GM12878 (cell line): ENCODE data around the gene N4BP2. TPM values are rescaled to one million over a fixed set of nuclear protein-coding genes. Genes with fewer than 3 reads are reported as not detected.

Source experiments
- BACH1 ChIP-seq: fragments of 450-650 bp; IDR thresholded peaks from 2 replicates; pipeline ENCODE4 v1.6.1; 2017; ENCODE audit warnings: mild to moderate bottlenecking, borderline replicate concordance
- BCL11A ChIP-seq: IDR thresholded peaks from 2 replicates; pipeline ENCODE4 v1.6.1; 2011; ENCODE audit warnings: low read depth, low read length
- CREM ChIP-seq: IDR thresholded peaks from 2 replicates; pipeline ENCODE4 v1.6.1; 2014; ENCODE audit warnings: antibody characterized with exemption, low read depth
- EED ChIP-seq: sonication (generic); IDR thresholded peaks from 2 replicates; pipeline ENCODE4 v1.6.1; 2016; ENCODE audit warnings: antibody characterized with exemption, low read depth
- EP300 ChIP-seq, 2 experiments: fragments of 150-350 bp in 1 of 2; IDR thresholded peaks; 2 replicates each; pipeline ENCODE4 v1.6.1; 2011 to 2012; ENCODE audit warnings: low read depth in 2 of 2, low read length in 2 of 2, borderline replicate concordance in 1 of 2, improper control_type of control experiment in 1 of 2, inconsistent platforms in 1 of 2; ENCODE audit not compliant: control insufficient read depth in 1 of 2
- FOXM1 ChIP-seq: IDR thresholded peaks from 2 replicates; pipeline ENCODE4 v1.6.1; 2012; ENCODE audit warnings: low read depth, mild to moderate bottlenecking, inconsistent platforms, low read length, moderate library complexity
- HDGF ChIP-seq: fragments of 450-650 bp; IDR thresholded peaks from 2 replicates; pipeline ENCODE4 v1.6.1; 2016; ENCODE audit warnings: antibody characterized with exemption
- MEF2A ChIP-seq: IDR thresholded peaks from 2 replicates; pipeline ENCODE4 v1.6.1; 2011; ENCODE audit warnings: low read depth, mild to moderate bottlenecking, low read length, moderate library complexity; ENCODE audit not compliant: insufficient read depth
- MTA2 ChIP-seq: fragments of 450-650 bp; IDR thresholded peaks from 2 replicates; pipeline ENCODE4 v1.6.1; 2016; ENCODE audit warnings: low read depth, mild to moderate bottlenecking, moderate library complexity
- NBN ChIP-seq: fragments of 450-650 bp; IDR thresholded peaks from 2 replicates; pipeline ENCODE4 v1.6.1; 2016
- POLR2AphosphoS5 ChIP-seq: IDR thresholded peaks from 2 replicates; pipeline ENCODE4 v1.6.1; 2011; ENCODE audit warnings: mild to moderate bottlenecking, low read length, inconsistent platforms
- RAD21 ChIP-seq: IDR thresholded peaks from 2 replicates; pipeline ENCODE4 v1.6.1; 2011; ENCODE audit warnings: mild to moderate bottlenecking, low read depth, low read length, moderate library complexity; ENCODE audit not compliant: insufficient read depth
- RAD51 ChIP-seq: fragments of 450-650 bp; IDR thresholded peaks from 2 replicates; pipeline ENCODE4 v1.6.1; 2016; ENCODE audit warnings: moderate library complexity, mild to moderate bottlenecking, inconsistent platforms
- RB1 ChIP-seq: fragments of 450-650 bp; formaldehyde crosslinking; IDR thresholded peaks from 2 replicates; pipeline ENCODE4 v1.6.1; 2017; ENCODE audit warnings: mild to moderate bottlenecking, borderline replicate concordance
- SMC3 ChIP-seq: IDR thresholded peaks from 2 replicates; pipeline ENCODE4 v1.6.1; 2011; ENCODE audit warnings: low read length, improper control_type of control experiment, borderline replicate concordance
- SP1 ChIP-seq: IDR thresholded peaks from one replicate; pipeline ENCODE4 v1.6.1; 2011; ENCODE audit warnings: low read depth, low read length
- SRF ChIP-seq, 2 experiments: IDR thresholded peaks; 2 replicates each; pipeline ENCODE4 v1.6.1; 2011; ENCODE audit warnings: low read depth in 2 of 2, low read length in 2 of 2, mild to moderate bottlenecking in 1 of 2, moderate library complexity in 1 of 2
- SUZ12 ChIP-seq: fragments of 200-600 bp; sonication (generic); IDR thresholded peaks from one replicate; pipeline ENCODE4 v1.6.1; 2018; ENCODE audit warnings: antibody characterized with exemption, mild to moderate bottlenecking; ENCODE audit not compliant: unreplicated experiment
- TAF1 ChIP-seq: IDR thresholded peaks from 2 replicates; pipeline ENCODE4 v1.6.1; 2011; ENCODE audit warnings: mild to moderate bottlenecking, low read depth, low read length, borderline replicate concordance
- WRNIP1 ChIP-seq: IDR thresholded peaks from 2 replicates; pipeline ENCODE4 v1.6.1; 2011; ENCODE audit warnings: low read depth, low read length, improper control_type of control experiment, borderline replicate concordance
- YY1 ChIP-seq: IDR thresholded peaks from 2 replicates; pipeline ENCODE4 v1.6.1; 2011; ENCODE audit warnings: low read depth, mild to moderate bottlenecking, low read length
- ZNF24 ChIP-seq: fragments of 450-650 bp; IDR thresholded peaks from 2 replicates; pipeline ENCODE4 v1.6.1; 2017; ENCODE audit warnings: antibody characterized with exemption, mild to moderate bottlenecking
- ZNF384 ChIP-seq: IDR thresholded peaks from 2 replicates; pipeline ENCODE4 v1.6.1; 2012; ENCODE audit warnings: low read depth, mild to moderate bottlenecking, low read length, improper control_type of control experiment, borderline replicate concordance
- polyA plus RNA-seq, 11 experiments: library from polyadenylated mRNA; depleted of rRNA in 4 of 11; unstranded in 6 of 11; stranded (reverse) in 5 of 11; fragments of >200 nt; fragmentation: Nextera tagmentation in 4 of 11; fragmentation: Illumina TruSeq in 1 of 11; extraction: Ambion mirVana in 4 of 11; extraction: Trizol in 1 of 11; gene quantifications; 1 replicate in 1 of 11; 2 replicates in 10 of 11; pipeline versions ENCODE4 v1.2.1 to v1.2.3, GENCODE V29; 2011 to 2016; ENCODE audit warnings: inconsistent platforms in 2 of 11, missing spikeins in 2 of 11, low read depth in 1 of 11
- total RNA-seq, 4 experiments: library from RNA; depleted of rRNA in 3 of 4; stranded (reverse); fragments of >200 nt in 3 of 4; fragmentation: Illumina TruSeq in 1 of 4; extraction: Trizol in 1 of 4; gene quantifications; 2 replicates each; pipeline versions ENCODE4 v1.2.1 to v1.2.3, GENCODE V29; 2013 to 2021
- TF ChIP-seq, protein P1 (sequence below): fragments of 450-650 bp; IDR thresholded peaks from 2 replicates; pipeline ENCODE4 v1.6.1; 2016; ENCODE audit warnings: mild to moderate bottlenecking
- TF ChIP-seq, protein P2 (sequence below): fragments of 150-350 bp; IDR thresholded peaks from 2 replicates; pipeline ENCODE4 v1.6.1; 2014; ENCODE audit warnings: mild to moderate bottlenecking, low read depth, low read length
- TF ChIP-seq, protein P3 (sequence below): fragments of 450-650 bp; IDR thresholded peaks from 2 replicates; pipeline ENCODE4 v1.6.1; 2017; ENCODE audit warnings: mild to moderate bottlenecking, low read depth, inconsistent platforms; ENCODE audit not compliant: poor library complexity, severe bottlenecking

N4BP2 gene
- total and polyA plus RNA-seq, 10 of the 15 experiments (the other 5 are each of a cell fraction or from before 2014, with no cell fraction given): 2.3 to 18.7 (median 10.0) TPM

DNA sequence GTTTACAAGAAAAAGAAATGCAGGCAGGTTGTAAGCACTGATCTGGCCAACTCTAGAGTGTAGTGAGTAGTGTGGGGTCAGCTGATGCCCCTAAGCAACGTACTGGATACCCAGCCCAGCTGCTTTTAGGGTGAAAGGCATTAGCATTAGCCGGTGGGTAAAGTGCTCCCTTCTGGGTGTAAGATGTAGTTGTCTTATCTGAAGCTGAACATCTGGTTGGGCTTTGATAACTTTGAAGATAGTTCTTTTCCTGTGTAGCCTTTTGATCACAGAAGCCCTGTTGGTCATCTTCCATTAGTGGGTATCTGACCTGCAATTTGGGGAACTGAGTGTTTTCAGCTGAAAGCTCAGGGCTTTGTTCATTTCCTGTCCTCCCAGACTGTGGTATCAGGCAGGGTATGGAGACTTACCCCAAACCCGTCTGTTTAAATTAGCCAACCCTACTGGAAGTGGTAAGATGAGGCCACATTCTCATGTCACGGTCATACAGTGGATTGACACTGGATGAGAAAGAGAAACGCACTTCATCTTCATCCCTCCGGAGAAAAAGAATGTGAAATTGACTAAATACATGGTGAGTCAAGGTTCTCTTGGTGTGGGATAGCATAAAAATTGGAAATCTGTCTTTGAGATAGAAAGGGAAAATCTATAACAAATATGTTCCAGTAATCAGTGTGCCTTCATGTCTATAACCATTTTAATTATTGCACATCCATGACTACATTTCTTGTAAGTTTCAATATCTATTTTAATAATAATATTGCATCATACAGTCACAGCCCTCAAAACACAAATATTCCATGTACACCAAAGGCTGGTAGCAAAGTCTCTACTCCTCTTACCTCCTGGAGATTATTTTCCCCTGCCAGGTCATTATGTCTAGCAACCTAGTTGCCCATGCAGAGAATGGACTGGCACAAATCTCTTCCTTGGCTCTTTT, 148.9 kb downstream of the N4BP2 start (continued):
- TF ChIP-seq, protein P1, sequence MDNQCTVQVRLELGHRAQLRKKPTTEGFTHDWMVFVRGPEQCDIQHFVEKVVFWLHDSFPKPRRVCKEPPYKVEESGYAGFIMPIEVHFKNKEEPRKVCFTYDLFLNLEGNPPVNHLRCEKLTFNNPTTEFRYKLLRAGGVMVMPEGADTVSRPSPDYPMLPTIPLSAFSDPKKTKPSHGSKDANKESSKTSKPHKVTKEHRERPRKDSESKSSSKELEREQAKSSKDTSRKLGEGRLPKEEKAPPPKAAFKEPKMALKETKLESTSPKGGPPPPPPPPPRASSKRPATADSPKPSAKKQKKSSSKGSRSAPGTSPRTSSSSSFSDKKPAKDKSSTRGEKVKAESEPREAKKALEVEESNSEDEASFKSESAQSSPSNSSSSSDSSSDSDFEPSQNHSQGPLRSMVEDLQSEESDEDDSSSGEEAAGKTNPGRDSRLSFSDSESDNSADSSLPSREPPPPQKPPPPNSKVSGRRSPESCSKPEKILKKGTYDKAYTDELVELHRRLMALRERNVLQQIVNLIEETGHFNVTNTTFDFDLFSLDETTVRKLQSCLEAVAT: peak; percentile 88
- TF ChIP-seq ZNF384 (no peak), MTA2 (peak; percentile 70; the same call in 1 of the 2 replicates), EP300 (IDR thresholded peaks at IDR 0.05; ENCODE audit: borderline replicate concordance in 1 of 2, control insufficient read depth in 1 of 2, low read depth in 2 of 2, low read length in 2 of 2) (peak; percentile 78 to 86), ZNF24 (peak; percentile 67), SUZ12 (no peak), TAF1 (peak; percentile 40; the same call in 1 of the 2 replicates), RB1 (0 out of 2 replicates have a peak, but pooled peaks have one; percentile 44), HDGF (0 out of 2 replicates have a peak, but pooled peaks have one; percentile 5), BACH1 (peak; percentile 43; the same call in 1 of the 2 replicates), SP1 (peak; percentile 30), MEF2A (0 out of 2 replicates have a peak, but pooled peaks have one; percentile 58), SRF (IDR thresholded peaks at IDR 0.05; ENCODE audit: low read depth in 2 of 2, low read length in 2 of 2) (no peak), WRNIP1 (no peak), EED (peak; percentile 98), RAD21 (0 out of 2 replicates have a peak, but pooled peaks have one; percentile 1), NBN (0 out of 2 replicates have a peak, but pooled peaks have one; percentile 42), POLR2AphosphoS5 (peak; percentile 89), BCL11A (peak; percentile 83), YY1 (peak; percentile 50; the same call in 1 of the 2 replicates), CREM (peak; percentile 89), SMC3 (peak; percentile 31; the same call in 1 of the 2 replicates), RAD51 (no peak; the same call in 1 of the 2 replicates), FOXM1 (no peak)
- TF ChIP-seq, protein P2, sequence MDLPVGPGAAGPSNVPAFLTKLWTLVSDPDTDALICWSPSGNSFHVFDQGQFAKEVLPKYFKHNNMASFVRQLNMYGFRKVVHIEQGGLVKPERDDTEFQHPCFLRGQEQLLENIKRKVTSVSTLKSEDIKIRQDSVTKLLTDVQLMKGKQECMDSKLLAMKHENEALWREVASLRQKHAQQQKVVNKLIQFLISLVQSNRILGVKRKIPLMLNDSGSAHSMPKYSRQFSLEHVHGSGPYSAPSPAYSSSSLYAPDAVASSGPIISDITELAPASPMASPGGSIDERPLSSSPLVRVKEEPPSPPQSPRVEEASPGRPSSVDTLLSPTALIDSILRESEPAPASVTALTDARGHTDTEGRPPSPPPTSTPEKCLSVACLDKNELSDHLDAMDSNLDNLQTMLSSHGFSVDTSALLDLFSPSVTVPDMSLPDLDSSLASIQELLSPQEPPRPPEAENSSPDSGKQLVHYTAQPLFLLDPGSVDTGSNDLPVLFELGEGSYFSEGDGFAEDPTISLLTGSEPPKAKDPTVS: no peak
- TF ChIP-seq, protein P3, sequence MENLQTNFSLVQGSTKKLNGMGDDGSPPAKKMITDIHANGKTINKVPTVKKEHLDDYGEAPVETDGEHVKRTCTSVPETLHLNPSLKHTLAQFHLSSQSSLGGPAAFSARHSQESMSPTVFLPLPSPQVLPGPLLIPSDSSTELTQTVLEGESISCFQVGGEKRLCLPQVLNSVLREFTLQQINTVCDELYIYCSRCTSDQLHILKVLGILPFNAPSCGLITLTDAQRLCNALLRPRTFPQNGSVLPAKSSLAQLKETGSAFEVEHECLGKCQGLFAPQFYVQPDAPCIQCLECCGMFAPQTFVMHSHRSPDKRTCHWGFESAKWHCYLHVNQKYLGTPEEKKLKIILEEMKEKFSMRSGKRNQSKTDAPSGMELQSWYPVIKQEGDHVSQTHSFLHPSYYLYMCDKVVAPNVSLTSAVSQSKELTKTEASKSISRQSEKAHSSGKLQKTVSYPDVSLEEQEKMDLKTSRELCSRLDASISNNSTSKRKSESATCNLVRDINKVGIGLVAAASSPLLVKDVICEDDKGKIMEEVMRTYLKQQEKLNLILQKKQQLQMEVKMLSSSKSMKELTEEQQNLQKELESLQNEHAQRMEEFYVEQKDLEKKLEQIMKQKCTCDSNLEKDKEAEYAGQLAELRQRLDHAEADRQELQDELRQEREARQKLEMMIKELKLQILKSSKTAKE: peak; percentile 96
